ENCODE measurements around the gene NCOA1. TPM values are rescaled to one million over a fixed set of nuclear protein-coding genes. Genes with fewer than 3 reads are reported as not detected.

The NCOA1 gene
- polyA plus RNA-seq, 1 of the 3 experiments (the other 2 are of a cell fraction): 10.7 TPM

DNA sequence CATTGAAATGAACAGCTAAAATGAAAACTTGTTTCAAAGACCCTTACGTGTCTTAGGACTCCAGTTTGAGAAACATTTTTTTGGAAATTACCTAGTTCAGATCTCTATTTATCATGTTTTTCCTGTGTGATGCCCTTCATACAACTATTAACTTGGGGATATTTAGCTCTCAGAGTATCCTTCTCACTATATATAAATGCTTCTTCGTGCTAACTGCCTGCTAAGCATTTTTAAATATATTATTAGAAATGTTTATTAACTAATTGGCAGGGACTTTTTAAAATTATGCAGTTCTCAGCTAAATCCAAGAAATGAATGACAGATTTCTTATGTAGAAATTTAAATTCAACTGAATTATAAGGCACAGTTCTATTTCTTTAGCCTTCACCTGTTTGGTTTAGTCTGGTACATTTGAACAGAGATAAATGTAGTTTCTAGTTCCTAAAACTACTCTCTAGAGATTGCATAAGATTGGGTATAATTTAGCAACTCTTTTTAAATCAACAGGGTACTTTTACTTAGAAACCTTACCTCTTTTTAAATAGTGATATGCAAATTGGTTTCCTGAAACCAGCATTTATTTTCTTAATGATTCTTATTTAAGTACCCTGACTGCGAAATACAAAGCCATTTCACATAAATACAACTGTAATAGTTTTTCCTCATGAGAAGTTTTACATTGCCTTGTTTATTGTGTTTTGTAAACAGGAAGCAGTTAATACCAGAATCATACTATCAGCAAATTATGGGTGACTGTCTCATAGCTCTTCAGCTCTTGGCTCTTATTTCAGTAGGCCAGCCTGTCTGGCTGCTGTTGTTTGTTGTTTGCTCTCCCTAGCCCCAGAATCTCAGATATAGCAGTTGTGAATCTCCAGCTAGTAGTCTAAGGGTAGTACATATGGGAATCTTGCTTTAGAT is 161.5 kb downstream of the NCOA1 start:
- TF ChIP-seq JUND (IDR thresholded peaks at IDR 0.05): no peak
- TF ChIP-seq, protein P1, sequence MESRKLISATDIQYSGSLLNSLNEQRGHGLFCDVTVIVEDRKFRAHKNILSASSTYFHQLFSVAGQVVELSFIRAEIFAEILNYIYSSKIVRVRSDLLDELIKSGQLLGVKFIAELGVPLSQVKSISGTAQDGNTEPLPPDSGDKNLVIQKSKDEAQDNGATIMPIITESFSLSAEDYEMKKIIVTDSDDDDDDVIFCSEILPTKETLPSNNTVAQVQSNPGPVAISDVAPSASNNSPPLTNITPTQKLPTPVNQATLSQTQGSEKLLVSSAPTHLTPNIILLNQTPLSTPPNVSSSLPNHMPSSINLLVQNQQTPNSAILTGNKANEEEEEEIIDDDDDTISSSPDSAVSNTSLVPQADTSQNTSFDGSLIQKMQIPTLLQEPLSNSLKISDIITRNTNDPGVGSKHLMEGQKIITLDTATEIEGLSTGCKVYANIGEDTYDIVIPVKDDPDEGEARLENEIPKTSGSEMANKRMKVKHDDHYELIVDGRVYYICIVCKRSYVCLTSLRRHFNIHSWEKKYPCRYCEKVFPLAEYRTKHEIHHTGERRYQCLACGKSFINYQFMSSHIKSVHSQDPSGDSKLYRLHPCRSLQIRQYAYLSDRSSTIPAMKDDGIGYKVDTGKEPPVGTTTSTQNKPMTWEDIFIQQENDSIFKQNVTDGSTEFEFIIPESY (IDR thresholded peaks at IDR 0.05; ENCODE audit: borderline replicate concordance, low read depth): no peak
- peaks cover 0 to 7% of the 10 kb centered on the region in 2 experiments for H3K36me3 ChIP-seq (replicated peaks in 1 of 2; ENCODE audit: control insufficient read depth in 1 of 2, insufficient read depth in 2 of 2, low read length in 1 of 2)
- no peaks in the 10 kb centered on the region for H3F3A ChIP-seq (replicated peaks; ENCODE audit: insufficient read depth)
- DNase-seq: no peak
- no peaks in the 10 kb centered on the region for H3K9me3 ChIP-seq
- H3K4me2 ChIP-seq: no peak overlapping the region
- H3K4me3 ChIP-seq (ENCODE audit: low read depth in 2 of 2, low read length in 1 of 2): no peak overlapping the region
- no peak overlapping the region for H2AFZ ChIP-seq (ENCODE audit: low read depth)
- POLR2A ChIA-PET: interaction anchor here (0.9 kb wide), 1 partner anchor 140 kb away, joined by 3 read pairs; no protein-coding TSS in a partner anchor
- no peak overlapping the region for H3K9ac ChIP-seq
- no peaks in the 10 kb centered on the region for H4K20me1 ChIP-seq (ENCODE audit: insufficient read depth)
- H3K27me3 ChIP-seq (ENCODE audit: insufficient read depth): no peaks in the 10 kb centered on the region
- H3K79me2 ChIP-seq (ENCODE audit: insufficient read depth): 0 out of 2 replicates have a peak, but pooled peaks cover 4% of the 10 kb centered on the region
- no peak overlapping the region; a peak in 1 of 4 replicates for H3K27ac ChIP-seq (ENCODE audit: low read depth in 2 of 2, low read length in 1 of 2)
- no peaks in the 10 kb centered on the region for H3K9me2 ChIP-seq
- WGBS (ENCODE audit: low lambda C conversion rate): 93% methylated on average over 3 of the region's 3 CpGs
- H3K4me1 ChIP-seq (ENCODE audit: control insufficient read depth in 1 of 2, insufficient read depth in 2 of 2, low read depth in 1 of 2, low read length in 1 of 2): peaks cover 0 to 3% of the 10 kb centered on the region in 2 experiments; a peak in 3 of 4 replicates
- CTCF ChIA-PET: interaction anchor here (0.5 kb wide), 1 partner anchor 27 kb away, joined by 3 read pairs; no protein-coding TSS in a partner anchor

DNA sequence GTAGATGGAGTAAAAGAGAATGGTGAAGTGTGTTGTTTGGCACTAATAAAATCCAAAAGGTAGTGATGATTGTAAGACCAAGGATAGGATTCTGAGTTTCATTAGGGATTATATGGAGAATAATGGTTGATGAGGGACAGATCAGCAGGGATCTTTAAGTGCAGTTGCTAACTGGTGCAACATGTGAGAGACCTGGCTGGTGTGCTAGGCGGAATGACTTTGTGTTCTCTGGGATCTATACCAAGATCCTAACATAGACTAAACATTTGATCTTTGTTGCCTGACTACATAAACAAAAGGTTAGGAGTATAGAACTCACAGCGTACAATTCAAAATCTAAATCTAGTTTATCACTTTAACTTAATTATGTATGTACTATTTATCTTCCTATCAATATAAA is 166.8 kb downstream of the NCOA1 start:
- POLR2A ChIA-PET: no interaction called here
- TF ChIP-seq, protein P1 (IDR thresholded peaks at IDR 0.05; ENCODE audit: borderline replicate concordance, low read depth): no peak
- TF ChIP-seq JUND (IDR thresholded peaks at IDR 0.05): no peak
- TF ChIP-seq NFIC (IDR thresholded peaks at IDR 0.05; ENCODE audit: borderline replicate concordance): no peak
- TF ChIP-seq SMC3 (IDR thresholded peaks at IDR 0.05; ENCODE audit: low read depth, low read length): no peak
- no peak for TF ChIP-seq NRF1 (IDR thresholded peaks at IDR 0.05; ENCODE audit: low read depth, low read length)
- TF ChIP-seq FOXJ3 (CRISPR knock-in tag; IDR thresholded peaks at IDR 0.05): no peak
- TF ChIP-seq, protein P2, sequence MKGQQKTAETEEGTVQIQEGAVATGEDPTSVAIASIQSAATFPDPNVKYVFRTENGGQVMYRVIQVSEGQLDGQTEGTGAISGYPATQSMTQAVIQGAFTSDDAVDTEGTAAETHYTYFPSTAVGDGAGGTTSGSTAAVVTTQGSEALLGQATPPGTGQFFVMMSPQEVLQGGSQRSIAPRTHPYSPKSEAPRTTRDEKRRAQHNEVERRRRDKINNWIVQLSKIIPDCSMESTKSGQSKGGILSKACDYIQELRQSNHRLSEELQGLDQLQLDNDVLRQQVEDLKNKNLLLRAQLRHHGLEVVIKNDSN (IDR thresholded peaks at IDR 0.05; ENCODE audit: borderline replicate concordance, low read depth): no peak
- TF ChIP-seq GABPA (IDR thresholded peaks at IDR 0.05; ENCODE audit: low read depth): no peak
- TF ChIP-seq RAD21 (IDR thresholded peaks at IDR 0.05; ENCODE audit: low read length): no peak
- TF ChIP-seq RFX5 (IDR thresholded peaks at IDR 0.05; ENCODE audit: low read length): no peak
- no peak for TF ChIP-seq CHD2 (IDR thresholded peaks at IDR 0.05; ENCODE audit: low read length, partially characterized antibody)
- TF ChIP-seq, protein P3, sequence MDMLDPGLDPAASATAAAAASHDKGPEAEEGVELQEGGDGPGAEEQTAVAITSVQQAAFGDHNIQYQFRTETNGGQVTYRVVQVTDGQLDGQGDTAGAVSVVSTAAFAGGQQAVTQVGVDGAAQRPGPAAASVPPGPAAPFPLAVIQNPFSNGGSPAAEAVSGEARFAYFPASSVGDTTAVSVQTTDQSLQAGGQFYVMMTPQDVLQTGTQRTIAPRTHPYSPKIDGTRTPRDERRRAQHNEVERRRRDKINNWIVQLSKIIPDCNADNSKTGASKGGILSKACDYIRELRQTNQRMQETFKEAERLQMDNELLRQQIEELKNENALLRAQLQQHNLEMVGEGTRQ (IDR thresholded peaks at IDR 0.05; ENCODE audit: borderline replicate concordance, low read depth, low read length): no peak
- TF ChIP-seq, protein P4, sequence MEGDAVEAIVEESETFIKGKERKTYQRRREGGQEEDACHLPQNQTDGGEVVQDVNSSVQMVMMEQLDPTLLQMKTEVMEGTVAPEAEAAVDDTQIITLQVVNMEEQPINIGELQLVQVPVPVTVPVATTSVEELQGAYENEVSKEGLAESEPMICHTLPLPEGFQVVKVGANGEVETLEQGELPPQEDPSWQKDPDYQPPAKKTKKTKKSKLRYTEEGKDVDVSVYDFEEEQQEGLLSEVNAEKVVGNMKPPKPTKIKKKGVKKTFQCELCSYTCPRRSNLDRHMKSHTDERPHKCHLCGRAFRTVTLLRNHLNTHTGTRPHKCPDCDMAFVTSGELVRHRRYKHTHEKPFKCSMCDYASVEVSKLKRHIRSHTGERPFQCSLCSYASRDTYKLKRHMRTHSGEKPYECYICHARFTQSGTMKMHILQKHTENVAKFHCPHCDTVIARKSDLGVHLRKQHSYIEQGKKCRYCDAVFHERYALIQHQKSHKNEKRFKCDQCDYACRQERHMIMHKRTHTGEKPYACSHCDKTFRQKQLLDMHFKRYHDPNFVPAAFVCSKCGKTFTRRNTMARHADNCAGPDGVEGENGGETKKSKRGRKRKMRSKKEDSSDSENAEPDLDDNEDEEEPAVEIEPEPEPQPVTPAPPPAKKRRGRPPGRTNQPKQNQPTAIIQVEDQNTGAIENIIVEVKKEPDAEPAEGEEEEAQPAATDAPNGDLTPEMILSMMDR (IDR thresholded peaks at IDR 0.05): no peak
- no peak for TF ChIP-seq EZH2phosphoT487 (IDR thresholded peaks at IDR 0.05; ENCODE audit: borderline replicate concordance, low read depth)
- no peak for TF ChIP-seq FOSL2 (IDR thresholded peaks at IDR 0.05; ENCODE audit: borderline replicate concordance, low read depth)
- no peak for TF ChIP-seq GATA2 (CRISPR knock-in tag; IDR thresholded peaks at IDR 0.05)
- 100% methylated on average over 2 of the region's 2 CpGs for WGBS (ENCODE audit: low lambda C conversion rate)
- DNase-seq: no peak
- Histone ChIP-seq H3K9me3 (no peaks in the 10 kb centered on the region), H3K36me3 (replicated peaks in 1 of 2; ENCODE audit: control insufficient read depth in 1 of 2, insufficient read depth in 2 of 2, low read length in 1 of 2) (peaks cover 2 to 18% of the 10 kb centered on the region in 2 experiments), H3K27me3 (ENCODE audit: insufficient read depth) (no peaks in the 10 kb centered on the region), H4K20me1 (ENCODE audit: insufficient read depth) (no peaks in the 10 kb centered on the region), H3K4me3 (ENCODE audit: low read depth in 2 of 2, low read length in 1 of 2) (no peak overlapping the region), H3K4me2 (no peak overlapping the region), H3K4me1 (ENCODE audit: control insufficient read depth in 1 of 2, insufficient read depth in 2 of 2, low read depth in 1 of 2, low read length in 1 of 2) (peaks cover 2 to 3% of the 10 kb centered on the region in 2 experiments), H3K27ac (ENCODE audit: low read depth in 2 of 2, low read length in 1 of 2) (no peak overlapping the region), H3K9ac (no peak overlapping the region), H2AFZ (ENCODE audit: low read depth) (no peak overlapping the region), H3F3A (replicated peaks; ENCODE audit: insufficient read depth) (no peaks in the 10 kb centered on the region), H3K79me2 (ENCODE audit: insufficient read depth) (0 out of 2 replicates have a peak, but pooled peaks cover 4% of the 10 kb centered on the region), H3K9me2 (no peaks in the 10 kb centered on the region)
- CTCF ChIA-PET: interaction anchor here (1.7 kb wide), 1 partner anchor 11 kb away, joined by 3 read pairs; no protein-coding TSS in a partner anchor
